ENCODE results near the gene CDADC1. TPM values are rescaled to one million over a fixed set of nuclear protein-coding genes. Genes with fewer than 3 reads are reported as not detected.

CDADC1 gene
- total and polyA plus RNA-seq, 10 of the 15 experiments (the other 5 are each of a cell fraction or from before 2014, with no cell fraction given) = 2.6 to 7.3 (median 5.2) TPM

GRCh38 chr13:49234741-49235140 lies 13.0 kb upstream of the CDADC1 start:
- H3K4me3 ChIP-seq = no peak overlapping the region
- CTCF ChIA-PET = no interaction called here
- H3K79me2 ChIP-seq (ENCODE audit: control insufficient read depth, insufficient read depth, low read length) = no peaks in the 10 kb centered on the region
- H3K9ac ChIP-seq (ENCODE audit: control insufficient read depth, insufficient read depth, low read length) = no peak overlapping the region
- BruUV-seq (replicated peaks) = no TSS peak
- TF ChIP-seq MEF2B (IDR thresholded peaks at IDR 0.05; ENCODE audit: partially characterized antibody, poor library complexity, severe bottlenecking) = no peak
- TF ChIP-seq MEF2A (IDR thresholded peaks at IDR 0.05; ENCODE audit: insufficient read depth, low read depth, low read length) = no peak
- no peak for TF ChIP-seq TAF1 (IDR thresholded peaks at IDR 0.05; ENCODE audit: borderline replicate concordance, low read depth, low read length)
- no peak for TF ChIP-seq PAX8 (IDR thresholded peaks at IDR 0.05)
- no peak for TF ChIP-seq SMAD5 (IDR thresholded peaks at IDR 0.05; ENCODE audit: low read depth)
- TF ChIP-seq, protein P1, sequence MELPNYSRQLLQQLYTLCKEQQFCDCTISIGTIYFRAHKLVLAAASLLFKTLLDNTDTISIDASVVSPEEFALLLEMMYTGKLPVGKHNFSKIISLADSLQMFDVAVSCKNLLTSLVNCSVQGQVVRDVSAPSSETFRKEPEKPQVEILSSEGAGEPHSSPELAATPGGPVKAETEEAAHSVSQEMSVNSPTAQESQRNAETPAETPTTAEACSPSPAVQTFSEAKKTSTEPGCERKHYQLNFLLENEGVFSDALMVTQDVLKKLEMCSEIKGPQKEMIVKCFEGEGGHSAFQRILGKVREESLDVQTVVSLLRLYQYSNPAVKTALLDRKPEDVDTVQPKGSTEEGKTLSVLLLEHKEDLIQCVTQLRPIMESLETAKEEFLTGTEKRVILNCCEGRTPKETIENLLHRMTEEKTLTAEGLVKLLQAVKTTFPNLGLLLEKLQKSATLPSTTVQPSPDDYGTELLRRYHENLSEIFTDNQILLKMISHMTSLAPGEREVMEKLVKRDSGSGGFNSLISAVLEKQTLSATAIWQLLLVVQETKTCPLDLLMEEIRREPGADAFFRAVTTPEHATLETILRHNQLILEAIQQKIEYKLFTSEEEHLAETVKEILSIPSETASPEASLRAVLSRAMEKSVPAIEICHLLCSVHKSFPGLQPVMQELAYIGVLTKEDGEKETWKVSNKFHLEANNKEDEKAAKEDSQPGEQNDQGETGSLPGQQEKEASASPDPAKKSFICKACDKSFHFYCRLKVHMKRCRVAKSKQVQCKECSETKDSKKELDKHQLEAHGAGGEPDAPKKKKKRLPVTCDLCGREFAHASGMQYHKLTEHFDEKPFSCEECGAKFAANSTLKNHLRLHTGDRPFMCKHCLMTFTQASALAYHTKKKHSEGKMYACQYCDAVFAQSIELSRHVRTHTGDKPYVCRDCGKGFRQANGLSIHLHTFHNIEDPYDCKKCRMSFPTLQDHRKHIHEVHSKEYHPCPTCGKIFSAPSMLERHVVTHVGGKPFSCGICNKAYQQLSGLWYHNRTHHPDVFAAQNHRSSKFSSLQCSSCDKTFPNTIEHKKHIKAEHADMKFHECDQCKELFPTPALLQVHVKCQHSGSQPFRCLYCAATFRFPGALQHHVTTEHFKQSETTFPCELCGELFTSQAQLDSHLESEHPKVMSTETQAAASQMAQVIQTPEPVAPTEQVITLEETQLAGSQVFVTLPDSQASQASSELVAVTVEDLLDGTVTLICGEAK (IDR thresholded peaks at IDR 0.05; ENCODE audit: borderline replicate concordance) = no peak
- in situ Hi-C loops (cut with MboI) (no loop called here), intact Hi-C loops (cut with micrococcal nuclease; ENCODE audit: unreplicated experiment) (no loop called here)
- H2AFZ ChIP-seq (ENCODE audit: control insufficient read depth, low read depth, low read length) = no peak overlapping the region
- H3K4me1 ChIP-seq (ENCODE audit: control insufficient read depth, insufficient read depth, low read length) = no peaks in the 10 kb centered on the region
- no peak overlapping the region for H3K4me2 ChIP-seq (ENCODE audit: control insufficient read depth, insufficient read depth)
- no peaks in the 10 kb centered on the region for H4K20me1 ChIP-seq (ENCODE audit: control insufficient read depth, insufficient read depth)
- H3K36me3 ChIP-seq (ENCODE audit: control insufficient read depth in 2 of 2, insufficient read depth in 2 of 2, low read length in 1 of 2) = no peaks in the 10 kb centered on the region
- 72% methylated on average over 3 of the region's 3 CpGs for WGBS (ENCODE audit: insufficient coverage, insufficient replicate concordance, low lambda C conversion rate, missing lambda C conversion rate)
- DNase-seq (ENCODE audit: low read depth, low spot score) (no peak), FAIRE-seq (no peak), ATAC-seq (no peak)
- SMC1A ChIA-PET (ENCODE audit: uncharacterized antibody, unreplicated experiment) = no interaction called here
- no peaks in the 10 kb centered on the region; a peak in 1 of 4 replicates for H3K27me3 ChIP-seq (replicated peaks in 1 of 2; ENCODE audit: control insufficient read depth in 2 of 2, insufficient read depth in 2 of 2, low read length in 1 of 2)
- H3K9me3 ChIP-seq (replicated peaks; ENCODE audit: control insufficient read depth, insufficient read depth, low read length) = no peaks in the 10 kb centered on the region
- POLR2A ChIA-PET = no interaction called here
- RAD21 ChIA-PET (ENCODE audit: unreplicated experiment) = no interaction called here
- no peak overlapping the region for H3K27ac ChIP-seq (ENCODE audit: control insufficient read depth, insufficient read depth)

Measured in GM12878 (cell line).